GM18505 (cell line): ENCODE results near the gene GJB5.
"Not testable (repeated sequence)": the region's sequence is repeated elsewhere in the genome, so short reads cannot be mapped to it uniquely, and the experiment has no call there.

Experiments used
- ATAC-seq: cut with Tn5 transposase; IDR thresholded peaks from one replicate; pipeline ENCODE4 v1.9.1; 2021; ENCODE audit not compliant: unreplicated experiment
- POLR2A ChIP-seq: IDR thresholded peaks from 4 replicates; pipeline ENCODE4 v1.6.1; 2011; ENCODE audit warnings: borderline replicate concordance; ENCODE audit not compliant: insufficient read depth, insufficient read length; ENCODE audit errors: extremely low read depth

Gene GJB5

GRCh38 chr1:34754964-34755637 lies at the start of gene GJB5:
TSS of gene GJB5 (plus strand) at chr1:34755047. CDS start at chr1:34757331, 2,284 bp downstream.
- no peak for ATAC-seq
- TF ChIP-seq POLR2A: no peak

- TF ChIP-seq POLR2A: no peak
- ATAC-seq: no peak
Observed at GRCh38 chr1:34705077-34705476, 49.8 kb upstream of the GJB5 start.

GRCh38 chr1:34708106-34708505 lies 46.7 kb upstream of the GJB5 start:
- TF ChIP-seq POLR2A: no peak
- no peak for ATAC-seq

- ATAC-seq: no peak
- no peak for TF ChIP-seq POLR2A
Observed at GRCh38 chr1:34709547-34709946, 45.3 kb upstream of the GJB5 start.

GRCh38 chr1:34710812-34711211 lies 44.0 kb upstream of the GJB5 start:
- no peak for TF ChIP-seq POLR2A
- no peak for ATAC-seq

GRCh38 chr1:34711485-34711884 lies 43.4 kb upstream of the GJB5 start:
- ATAC-seq: no peak
- no peak for TF ChIP-seq POLR2A

- no peak for ATAC-seq
- no peak for TF ChIP-seq POLR2A
Observed at GRCh38 chr1:34712007-34712688, 42.7 kb upstream of the GJB5 start.

GRCh38 chr1:34713443-34713842 lies 41.4 kb upstream of the GJB5 start:
- TF ChIP-seq POLR2A: no peak
- ATAC-seq: no peak

- ATAC-seq: no peak
- no peak for TF ChIP-seq POLR2A
Observed at GRCh38 chr1:34714386-34714785, 40.5 kb upstream of the GJB5 start.

- no peak for ATAC-seq
- no peak for TF ChIP-seq POLR2A
Observed at GRCh38 chr1:34715139-34715538, 39.7 kb upstream of the GJB5 start.

GRCh38 chr1:34721241-34721640 lies 33.6 kb upstream of the GJB5 start:
- ATAC-seq: no peak
- no peak for TF ChIP-seq POLR2A

- no peak for ATAC-seq
- TF ChIP-seq POLR2A: no peak
Observed at GRCh38 chr1:34721646-34722355, 33.0 kb upstream of the GJB5 start.

- no peak for ATAC-seq
- TF ChIP-seq POLR2A: no peak
Observed at GRCh38 chr1:34726861-34727260, 28.0 kb upstream of the GJB5 start.

GRCh38 chr1:34730485-34730884 lies 24.4 kb upstream of the GJB5 start:
- no peak for ATAC-seq
- TF ChIP-seq POLR2A: no peak

- not testable (repeated sequence) for ATAC-seq
Observed at GRCh38 chr1:34732831-34733230, 22.0 kb upstream of the GJB5 start.
